Mesendoderm (in vitro differentiated cells): ENCODE data around the gene CNPY2. TPM values are rescaled to one million over a fixed set of nuclear protein-coding genes. Genes with fewer than 3 reads are reported as not detected.

Source experiments
- DNase-seq: peaks from one replicate; pipeline ENCODE4 v3.0.0; 2013
- H2AK5ac ChIP-seq: 2 replicates; pipeline ENCODE4 v1.6.1; 2013; ENCODE audit warnings: low read length, inconsistent platforms
- H2BK120ac ChIP-seq: 2 replicates; pipeline ENCODE4 v1.6.1; 2013; ENCODE audit warnings: low read depth, mild to moderate bottlenecking, low read length, moderate library complexity, mixed read lengths
- H2BK15ac ChIP-seq: replicated peaks from 2 replicates; pipeline ENCODE4 v1.6.1; 2013; ENCODE audit warnings: low read depth, mild to moderate bottlenecking, moderate library complexity
- H2BK5ac ChIP-seq: 2 replicates; pipeline ENCODE4 v1.6.1; 2013; ENCODE audit warnings: low read length, inconsistent platforms
- H3K18ac ChIP-seq: 2 replicates; pipeline ENCODE4 v1.6.1; 2013; ENCODE audit warnings: mild to moderate bottlenecking, low read length, mixed read lengths
- H3K23ac ChIP-seq: one replicate; pipeline ENCODE4 v1.6.1; 2013; ENCODE audit warnings: low read length
- H3K27ac ChIP-seq: 2 replicates; pipeline ENCODE4 v1.5.1; 2013; ENCODE audit warnings: low read depth, mild to moderate bottlenecking, inconsistent platforms, low read length, moderate library complexity
- H3K27me3 ChIP-seq: 2 replicates; pipeline ENCODE4 v1.6.1; 2013; ENCODE audit warnings: low read length, control low read depth, mild to moderate bottlenecking, inconsistent platforms; ENCODE audit not compliant: insufficient read depth, poor library complexity
- H3K36me3 ChIP-seq: 2 replicates; pipeline ENCODE4 v1.6.1; 2013; ENCODE audit warnings: low read length, inconsistent platforms; ENCODE audit not compliant: control insufficient read depth, insufficient read depth
- H3K4ac ChIP-seq: one replicate; pipeline ENCODE4 v1.6.1; 2013; ENCODE audit warnings: low read depth, mild to moderate bottlenecking, low read length, moderate library complexity
- H3K4me1 ChIP-seq: 2 replicates; pipeline ENCODE4 v1.6.1; 2013; ENCODE audit warnings: low read depth, low read length, inconsistent platforms; ENCODE audit not compliant: control insufficient read depth
- H3K4me2 ChIP-seq: 2 replicates; pipeline ENCODE4 v1.6.1; 2013; ENCODE audit warnings: low read length
- H3K4me3 ChIP-seq: 2 replicates; pipeline ENCODE4 v1.5.1; 2013; ENCODE audit warnings: mild to moderate bottlenecking, low read length
- H3K56ac ChIP-seq: one replicate; pipeline ENCODE4 v1.6.1; 2013; ENCODE audit warnings: low read length
- H3K79me1 ChIP-seq: 2 replicates; pipeline ENCODE4 v1.6.1; 2013; ENCODE audit warnings: low read length, inconsistent platforms
- H3K79me2 ChIP-seq: 2 replicates; pipeline ENCODE4 v1.6.1; 2013; ENCODE audit warnings: mild to moderate bottlenecking, low read length; ENCODE audit not compliant: control insufficient read depth, insufficient read depth
- H3K9ac ChIP-seq: 2 replicates; pipeline ENCODE4 v1.6.1; 2013; ENCODE audit warnings: low read length, inconsistent platforms
- H4K5ac ChIP-seq: one replicate; pipeline ENCODE4 v1.6.1; 2013; ENCODE audit warnings: low read length
- H4K8ac ChIP-seq: one replicate; pipeline ENCODE4 v1.6.1; 2013; ENCODE audit warnings: low read depth, mild to moderate bottlenecking, control low read depth, low read length, moderate library complexity
- WGBS: extraction: QIAGEN DNeasy Blood & Tissue Kit; methylation state at CpG from one replicate; pipeline ENCODE4 v1.1.7; 2013; ENCODE audit warnings: low lambda C conversion rate, missing lambda C conversion rate; ENCODE audit not compliant: insufficient coverage; ENCODE audit errors: extremely low coverage; 5-methylcytosine and 5-hydroxymethylcytosine counted together
- polyA plus RNA-seq, 2 experiments: library from polyadenylated mRNA; stranded (reverse); fragments of 200-250 nt; gene quantifications; one replicate each; pipeline ENCODE4 v1.2.3, GENCODE V29; 2013

The CNPY2 gene
- 229 TPM for polyA plus RNA-seq (2013, experiment 1 of 2)
- 231 TPM for polyA plus RNA-seq (2013, experiment 2 of 2)

DNA sequence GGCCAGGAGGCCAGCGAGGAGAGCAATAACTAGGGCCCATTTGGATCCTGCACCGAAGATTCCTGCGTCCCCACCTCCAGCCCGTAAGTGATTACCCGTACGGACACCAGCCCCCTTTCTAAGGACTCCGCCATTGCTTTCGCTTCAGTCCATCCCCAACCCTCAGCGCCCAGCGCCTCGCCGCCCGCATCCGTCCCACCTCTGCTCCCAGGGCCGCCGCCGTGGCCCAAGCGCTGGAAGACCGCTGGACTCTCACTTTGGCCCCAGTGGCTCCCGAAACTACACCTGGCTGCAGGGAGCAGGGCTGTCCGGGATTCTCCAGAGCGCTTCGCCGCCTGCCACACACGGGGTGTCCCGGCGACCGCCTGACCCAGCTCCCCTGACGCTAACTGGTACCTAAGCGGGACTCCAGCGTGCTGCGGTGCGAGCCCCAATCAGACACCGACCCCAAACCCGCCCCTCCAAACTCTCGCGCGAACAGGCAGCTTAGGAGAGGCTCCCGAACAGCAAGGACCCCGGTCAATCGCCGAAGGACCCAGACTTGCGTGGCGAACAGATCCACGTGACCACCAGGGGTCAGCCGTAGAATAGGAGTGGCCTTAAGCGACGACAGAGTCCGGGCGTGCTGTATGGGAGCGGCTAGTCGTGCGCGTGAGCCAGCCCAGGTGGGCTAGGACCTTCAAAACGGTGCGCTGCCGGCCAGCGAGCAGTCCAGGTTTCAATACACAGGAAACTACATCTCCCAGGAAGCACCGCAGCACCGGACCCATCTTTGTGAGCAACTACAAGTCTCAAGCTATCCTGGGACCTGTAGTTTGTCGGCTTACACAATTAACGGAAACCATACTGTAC, at the start of gene CNPY2:
TSS of gene CNPY2 (minus strand) at position 367 of the 852 bp plus-strand sequence. CDS start 771 bp downstream, outside the sequence.
- H2BK5ac ChIP-seq, result peak within 1 kb of the TSS; percentile 7
- H4K5ac ChIP-seq, result no peak within 1 kb of the TSS
- DNase-seq, result peak; percentile 100
- no peak within 1 kb of the TSS for H2BK120ac ChIP-seq
- H3K9ac ChIP-seq, result peak within 1 kb of the TSS; percentile 83
- H3K18ac ChIP-seq, result peak within 1 kb of the TSS; percentile 73
- peak within 1 kb of the TSS; percentile 70 for H3K23ac ChIP-seq
- H2AK5ac ChIP-seq, result peak within 1 kb of the TSS; percentile 3
- H3K79me2 ChIP-seq, result peaks cover 13% of the 10 kb centered on the region
- H3K27ac ChIP-seq, result peak within 1 kb of the TSS; percentile 91
- H3K4ac ChIP-seq, result peak within 1 kb of the TSS; percentile 77
- H3K4me2 ChIP-seq, result peak within 1 kb of the TSS; percentile 70
- H3K79me1 ChIP-seq, result peaks cover 4% of the 10 kb centered on the region
- H3K36me3 ChIP-seq, result no peaks in the 10 kb centered on the region
- H3K4me3 ChIP-seq, result peak within 1 kb of the TSS; percentile 64
- WGBS, result no CpG with 5 or more reads among the region's 62 CpGs
- H3K56ac ChIP-seq, result peak within 1 kb of the TSS; percentile 93
- H3K27me3 ChIP-seq, result no peaks in the 10 kb centered on the region
- H2BK15ac ChIP-seq, result no peak within 1 kb of the TSS
- H4K8ac ChIP-seq, result peak within 1 kb of the TSS; percentile 31
- H3K4me1 ChIP-seq, result no peaks in the 10 kb centered on the region

DNA sequence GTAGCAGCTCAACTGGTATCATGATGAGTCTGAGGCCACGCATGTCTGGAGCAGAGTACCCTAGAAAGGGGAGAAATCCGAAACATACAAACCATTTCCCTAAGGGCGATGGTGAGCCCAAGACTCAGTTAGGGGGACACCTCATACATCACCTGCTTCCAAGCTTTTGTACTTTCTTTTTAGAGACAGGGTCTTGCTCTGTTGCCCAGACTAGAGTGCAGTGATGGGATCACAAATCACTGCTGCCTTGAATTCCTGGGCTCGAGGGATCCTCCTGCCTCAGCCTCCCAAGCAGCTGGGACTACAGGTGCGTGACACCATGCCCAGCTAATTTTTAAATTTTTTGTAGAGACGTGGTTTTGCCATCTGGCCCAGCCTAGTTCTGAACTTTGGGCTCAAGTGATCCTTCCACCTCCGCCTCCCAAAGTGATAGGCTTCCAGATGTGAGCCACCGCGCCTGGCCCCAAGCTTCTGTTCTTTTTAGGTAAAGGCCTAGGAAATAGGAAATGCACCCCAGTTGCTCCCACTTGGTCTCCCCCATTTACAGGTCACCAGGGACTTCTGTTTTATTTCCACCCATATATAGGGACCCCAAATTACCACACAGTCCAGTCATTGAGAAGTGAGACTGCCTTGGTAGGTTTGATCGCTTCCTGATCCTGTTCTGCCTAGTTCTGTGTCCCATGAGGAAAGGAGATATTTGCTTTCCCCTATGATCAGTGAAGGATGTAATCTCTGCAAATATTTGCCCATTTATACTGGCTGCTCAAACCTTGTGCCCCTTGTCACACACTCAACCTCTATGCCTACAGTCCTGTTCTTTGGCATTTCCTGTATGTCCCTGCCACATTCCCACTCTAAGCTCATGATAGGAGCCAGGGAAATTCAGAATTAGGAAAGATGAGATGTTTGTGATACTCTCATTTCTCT, 46.6 kb upstream of the CNPY2 start, which contains the start of gene APOF:
TSS of gene APOF (minus strand) at position 728 of the 930 bp plus-strand sequence. CDS start at position 616, 112 bp downstream.
- no CpG with 5 or more reads among the region's 10 CpGs for WGBS
- H2BK120ac ChIP-seq, result no peak within 1 kb of the TSS
- no peak for DNase-seq

DNA sequence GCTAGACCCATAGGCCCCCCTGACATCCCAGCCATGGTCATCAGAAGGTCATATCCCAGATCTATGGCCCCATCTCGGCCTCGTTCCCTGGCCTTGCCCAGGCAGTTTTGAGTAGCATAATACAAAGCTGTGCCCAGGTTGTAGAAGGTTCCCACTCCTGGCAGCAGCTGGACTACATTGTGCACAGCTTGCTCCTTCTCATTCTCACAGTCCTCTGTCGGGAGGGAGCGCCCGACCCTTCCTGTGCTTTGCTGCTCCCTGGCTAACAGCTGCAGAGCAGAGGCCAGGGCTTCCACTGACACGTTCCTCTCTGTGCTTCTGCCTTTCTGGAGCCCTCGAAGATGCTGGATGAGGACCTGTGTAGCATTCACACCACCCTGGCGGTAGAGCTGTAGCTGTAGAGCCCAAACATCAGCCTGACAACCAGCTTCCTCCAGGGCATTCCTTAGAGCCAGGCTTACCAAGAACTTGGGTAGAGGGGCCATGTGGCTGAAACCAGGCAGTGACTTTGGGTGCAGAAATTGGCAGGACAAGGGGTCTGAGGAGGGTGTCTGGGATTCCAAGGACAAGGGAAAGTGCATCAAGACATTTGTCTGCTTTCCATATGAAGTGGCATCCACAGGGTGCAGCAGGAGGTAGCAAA, 45.8 kb upstream of the CNPY2 start:
- Histone ChIP-seq H4K5ac (no peak overlapping the region), H2AK5ac (no peak overlapping the region), H3K4ac (no peak overlapping the region), H3K56ac (no peak overlapping the region), H4K8ac (no peak overlapping the region), H3K4me2 (no peak overlapping the region), H3K4me1 (peaks cover 2% of the 10 kb centered on the region), H3K27me3 (no peaks in the 10 kb centered on the region), H3K9ac (no peak overlapping the region), H2BK15ac (no peak overlapping the region), H2BK120ac (no peak overlapping the region), H3K23ac (no peak overlapping the region), H3K27ac (no peak overlapping the region), H3K79me2 (no peaks in the 10 kb centered on the region), H3K4me3 (no peak overlapping the region), H2BK5ac (no peak overlapping the region), H3K36me3 (no peaks in the 10 kb centered on the region), H3K79me1 (peaks cover 3% of the 10 kb centered on the region), H3K18ac (no peak overlapping the region)
- WGBS, result no CpG with 5 or more reads among the region's 8 CpGs
- DNase-seq, result no peak

More for the DNA sequence above, 46.6 kb upstream of the CNPY2 start, which contains the start of gene APOF:
- Histone ChIP-seq H2BK15ac (no peak within 1 kb of the TSS), H3K23ac (no peak within 1 kb of the TSS), H3K56ac (no peak within 1 kb of the TSS), H3K9ac (no peak within 1 kb of the TSS), H3K4ac (no peak within 1 kb of the TSS), H3K36me3 (no peaks in the 10 kb centered on the region), H4K8ac (no peak within 1 kb of the TSS), H3K4me1 (peaks cover 2% of the 10 kb centered on the region), H3K27me3 (no peaks in the 10 kb centered on the region), H2BK5ac (no peak within 1 kb of the TSS), H4K5ac (no peak within 1 kb of the TSS), H3K4me3 (no peak within 1 kb of the TSS), H3K79me2 (no peaks in the 10 kb centered on the region), H3K4me2 (no peak within 1 kb of the TSS), H3K27ac (no peak within 1 kb of the TSS), H3K79me1 (peaks cover 3% of the 10 kb centered on the region), H2AK5ac (no peak within 1 kb of the TSS), H3K18ac (no peak within 1 kb of the TSS)

DNA sequence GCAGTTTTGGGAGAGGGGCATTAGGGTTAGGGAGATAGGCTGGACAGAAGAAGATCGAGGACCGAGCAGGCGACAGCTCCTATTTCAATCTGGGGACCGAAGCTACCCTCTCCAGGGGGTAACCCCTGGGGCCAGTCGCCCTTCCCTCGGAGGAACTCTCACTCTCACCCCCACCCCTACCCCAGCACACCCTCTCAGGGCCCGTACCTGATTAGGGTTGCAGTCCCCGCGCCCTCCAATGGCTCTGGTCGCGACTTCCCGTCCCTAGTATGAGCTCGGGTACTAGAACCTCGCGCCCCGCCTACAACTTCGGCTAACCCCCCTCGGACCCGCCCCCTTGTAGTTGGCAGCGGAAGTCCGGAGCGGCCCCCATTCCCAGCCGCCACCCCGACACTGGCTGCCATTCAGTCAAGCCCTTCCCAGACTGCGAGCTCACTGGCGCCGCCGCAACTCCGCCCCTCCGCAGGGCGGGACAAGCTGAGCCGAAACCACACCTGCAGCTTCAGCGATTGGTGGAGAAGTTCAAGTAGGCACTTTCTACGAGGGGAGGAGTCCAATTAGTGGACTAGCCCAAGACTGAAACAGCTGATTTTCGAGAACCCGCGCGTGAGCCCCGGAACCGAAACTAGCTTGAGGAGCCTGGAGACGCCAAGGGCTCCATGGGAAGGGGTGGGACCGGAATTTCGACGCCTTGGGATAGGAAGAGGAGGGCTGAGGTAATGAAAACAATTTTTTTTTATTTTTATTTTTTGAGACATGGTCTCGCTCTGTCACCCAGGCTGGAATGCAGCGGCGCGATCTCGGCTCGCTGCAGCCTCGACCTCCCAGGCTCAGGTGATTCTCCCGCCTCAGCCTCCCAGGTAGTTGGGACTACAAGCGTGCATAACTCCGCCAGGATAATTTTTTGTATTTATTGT, 44.3 kb upstream of the CNPY2 start, which contains the start of gene STAT2:
TSS of gene STAT2 (minus strand) at position 257 of the 917 bp plus-strand sequence. CDS start 3,536 bp downstream, outside the sequence.
- peak within 1 kb of the TSS; percentile 1 for H4K5ac ChIP-seq
- no peak within 1 kb of the TSS for H4K8ac ChIP-seq
- peak within 1 kb of the TSS; percentile 36 for H3K27ac ChIP-seq
- no peaks in the 10 kb centered on the region for H3K27me3 ChIP-seq
- no peak within 1 kb of the TSS for H2BK5ac ChIP-seq
- peak within 1 kb of the TSS; percentile 60 for H3K18ac ChIP-seq
- H3K4me3 ChIP-seq, result peak within 1 kb of the TSS; percentile 75
- peak within 1 kb of the TSS; percentile 57 for H3K4me2 ChIP-seq
- peak within 1 kb of the TSS; percentile 76 for H3K4ac ChIP-seq
- no peaks in the 10 kb centered on the region for H3K36me3 ChIP-seq
- peaks cover 3% of the 10 kb centered on the region for H3K79me1 ChIP-seq
- H2BK120ac ChIP-seq, result no peak within 1 kb of the TSS
- peak within 1 kb of the TSS; percentile 92 for H3K56ac ChIP-seq
- H3K79me2 ChIP-seq, result no peaks in the 10 kb centered on the region
- H2BK15ac ChIP-seq, result no peak within 1 kb of the TSS
- peaks cover 2% of the 10 kb centered on the region for H3K4me1 ChIP-seq
- DNase-seq, result peak; percentile 100
- H2AK5ac ChIP-seq, result no peak within 1 kb of the TSS
- WGBS, result no CpG with 5 or more reads among the region's 54 CpGs
- no peak within 1 kb of the TSS for H3K23ac ChIP-seq
- H3K9ac ChIP-seq, result peak within 1 kb of the TSS; percentile 81
